ENCODE measurements around the gene RANGAP1.
"Not testable (repeated sequence)": the region's sequence is repeated elsewhere in the genome, so short reads cannot be mapped to it uniquely, and the experiment has no call there.

The RANGAP1 gene

GRCh38 chr22:41260871-41261270, 25.1 kb downstream of the RANGAP1 start:
- no peak for DNase-seq (ENCODE audit: low spot score)

- not testable (repeated sequence) for DNase-seq (ENCODE audit: low spot score)
These were observed 26.2 kb downstream of the RANGAP1 start for GRCh38 chr22:41259756-41260155.

- no peak for DNase-seq (ENCODE audit: low spot score)
These were observed 28.3 kb downstream of the RANGAP1 start for GRCh38 chr22:41257696-41258095.

- DNase-seq (ENCODE audit: low spot score), result peak; percentile 68
These were observed 29.4 kb downstream of the RANGAP1 start for GRCh38 chr22:41256254-41257253.

GRCh38 chr22:41254230-41254629, 31.8 kb downstream of the RANGAP1 start:
- no peak for DNase-seq (ENCODE audit: low spot score)

GRCh38 chr22:41252365-41252764, 33.6 kb downstream of the RANGAP1 start:
- no peak for DNase-seq (ENCODE audit: low spot score)

GRCh38 chr22:41250127-41250526, 35.9 kb downstream of the RANGAP1 start:
- DNase-seq (ENCODE audit: low spot score), result no peak

GRCh38 chr22:41249442-41249841, 36.5 kb downstream of the RANGAP1 start:
- no peak for DNase-seq (ENCODE audit: low spot score)

GRCh38 chr22:41248758-41249157, 37.2 kb downstream of the RANGAP1 start:
- no peak for DNase-seq (ENCODE audit: low spot score)

GRCh38 chr22:41248314-41248713, 37.7 kb downstream of the RANGAP1 start:
- DNase-seq (ENCODE audit: low spot score), result no peak

GRCh38 chr22:41247703-41248102, 38.3 kb downstream of the RANGAP1 start:
- DNase-seq (ENCODE audit: low spot score), result no peak

GRCh38 chr22:41245917-41246499, 40.0 kb downstream of the RANGAP1 start:
- no peak for DNase-seq (ENCODE audit: low spot score)

GRCh38 chr22:41243361-41243760, 42.6 kb downstream of the RANGAP1 start:
- no peak for DNase-seq (ENCODE audit: low spot score)

GRCh38 chr22:41242396-41243117, 43.4 kb downstream of the RANGAP1 start:
- no peak for DNase-seq (ENCODE audit: low spot score)

- no peak for DNase-seq (ENCODE audit: low spot score)
These were observed 44.8 kb downstream of the RANGAP1 start for GRCh38 chr22:41241133-41241676.

GRCh38 chr22:41240377-41241132, 45.4 kb downstream of the RANGAP1 start, which contains the start of gene CHADL:
TSS of gene CHADL (minus strand) at chr22:41240931. CDS start at chr22:41240881, 50 bp downstream.
- no peak for DNase-seq (ENCODE audit: low spot score)

GRCh38 chr22:41239443-41240128, 46.4 kb downstream of the RANGAP1 start:
- DNase-seq (ENCODE audit: low spot score), result no peak

- DNase-seq (ENCODE audit: low spot score), result no peak
These were observed 47.2 kb downstream of the RANGAP1 start for GRCh38 chr22:41238570-41239442.

- DNase-seq (ENCODE audit: low spot score), result peak; percentile 63
These were observed 48.0 kb downstream of the RANGAP1 start for GRCh38 chr22:41237707-41238569.
